ENCODE results near the gene SPATC1L.
"Not testable (repeated sequence)": the region's sequence is repeated elsewhere in the genome, so short reads cannot be mapped to it uniquely, and the experiment has no call there.

SPATC1L gene

GRCh38 chr21:46181436-46181835 lies 2.8 kb downstream of the SPATC1L start:
- H3K9ac ChIP-seq: no peak overlapping the region
- H3K79me2 ChIP-seq: no peaks in the 10 kb centered on the region
- no peak overlapping the region for H2AFZ ChIP-seq
- no peak for TF ChIP-seq CTCF (IDR thresholded peaks at IDR 0.05)
- no peak overlapping the region for H3K4me3 ChIP-seq (ENCODE audit: low read depth, low read length)
- no peaks in the 10 kb centered on the region for H3K27me3 ChIP-seq (ENCODE audit: control insufficient read depth, insufficient read depth, low read length)
- no peaks in the 10 kb centered on the region for H3K4me1 ChIP-seq
- H3K9me3 ChIP-seq (ENCODE audit: control insufficient read depth, low read length): no peaks in the 10 kb centered on the region
- H3K4me2 ChIP-seq (ENCODE audit: low read length): no peak overlapping the region
- no peaks in the 10 kb centered on the region for H3K36me3 ChIP-seq (ENCODE audit: control insufficient read depth, insufficient read depth, low read length)
- H3K27ac ChIP-seq: no peak overlapping the region

DNA sequence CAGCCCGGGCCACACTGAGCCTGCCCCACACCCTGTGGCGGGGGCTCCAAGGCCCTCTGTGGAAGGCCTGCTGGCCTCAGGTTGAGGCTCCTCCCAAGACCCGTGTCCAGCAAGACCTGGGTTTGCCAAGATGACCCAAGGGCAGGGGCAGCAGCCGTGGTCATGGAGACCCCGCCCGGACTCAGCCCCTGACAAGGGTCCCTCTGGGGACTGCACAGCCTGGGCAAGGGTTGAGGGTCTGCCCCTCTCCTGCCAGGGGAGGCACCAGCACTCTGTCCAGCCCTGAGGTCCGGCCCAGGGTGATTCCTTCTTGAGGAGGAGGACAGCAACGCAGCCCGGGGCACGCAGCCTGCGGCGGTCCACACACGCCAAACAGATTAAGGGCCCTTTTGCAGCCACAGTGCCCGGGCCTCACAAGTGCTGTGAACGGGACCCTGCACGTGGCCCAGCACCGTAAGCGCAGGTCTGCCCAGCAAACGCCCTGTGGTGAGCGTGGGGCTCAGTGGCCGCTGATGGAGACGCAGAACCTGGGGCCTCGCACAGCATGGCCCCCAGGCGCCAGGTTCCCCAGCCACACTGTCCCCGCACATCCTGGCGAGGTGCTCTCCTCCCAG lies 3.4 kb downstream of the SPATC1L start:
- Histone ChIP-seq H3K27me3 (ENCODE audit: control insufficient read depth, insufficient read depth, low read length) (no peaks in the 10 kb centered on the region), H3K27ac (no peak overlapping the region), H3K9me3 (ENCODE audit: control insufficient read depth, low read length) (no peaks in the 10 kb centered on the region), H3K36me3 (ENCODE audit: control insufficient read depth, insufficient read depth, low read length) (no peaks in the 10 kb centered on the region), H3K4me2 (ENCODE audit: low read length) (no peak overlapping the region), H2AFZ (no peak overlapping the region), H3K4me3 (ENCODE audit: low read depth, low read length) (no peak overlapping the region), H3K9ac (no peak overlapping the region), H3K4me1 (no peaks in the 10 kb centered on the region), H3K79me2 (no peaks in the 10 kb centered on the region)
- no peak for TF ChIP-seq CTCF (IDR thresholded peaks at IDR 0.05)

DNA sequence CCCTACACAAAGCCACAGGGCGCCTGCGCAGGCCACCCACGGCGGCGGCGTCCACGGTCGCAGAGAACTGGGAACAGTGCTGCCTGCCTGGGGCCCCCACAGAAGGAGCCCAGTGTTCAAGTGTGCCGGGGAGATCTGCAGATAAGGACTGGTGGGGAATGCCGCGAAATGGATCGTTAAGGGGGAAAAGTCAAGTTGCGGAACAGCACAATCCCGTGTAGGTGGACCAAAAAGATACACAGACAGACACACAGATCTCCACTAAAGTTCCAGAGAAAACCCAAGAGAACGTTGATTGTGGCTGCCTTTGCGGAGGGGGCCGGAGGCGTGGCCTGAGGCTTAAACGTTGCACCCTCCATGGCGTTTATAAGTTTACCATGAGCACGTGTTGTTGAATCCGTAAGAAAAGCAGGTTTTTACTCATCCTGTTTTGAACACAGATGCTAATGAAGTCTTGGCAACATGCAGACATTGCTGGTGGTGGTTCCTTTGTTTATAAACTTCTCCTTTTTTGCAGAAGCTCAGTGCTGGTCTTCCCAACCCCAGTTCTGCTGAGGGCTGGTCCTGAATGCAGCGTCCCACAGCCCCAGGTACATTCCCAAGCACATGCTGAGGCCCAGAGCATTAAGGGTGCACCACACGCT lies 4.1 kb downstream of the SPATC1L start:
- H3K9ac ChIP-seq: no peak overlapping the region
- no peaks in the 10 kb centered on the region for H3K9me3 ChIP-seq (ENCODE audit: control insufficient read depth, low read length)
- no peak for TF ChIP-seq CTCF (IDR thresholded peaks at IDR 0.05)
- no peak overlapping the region for H3K4me3 ChIP-seq (ENCODE audit: low read depth, low read length)
- no peaks in the 10 kb centered on the region for H3K79me2 ChIP-seq
- H3K36me3 ChIP-seq (ENCODE audit: control insufficient read depth, insufficient read depth, low read length): no peaks in the 10 kb centered on the region
- H3K4me1 ChIP-seq: no peaks in the 10 kb centered on the region
- H3K4me2 ChIP-seq (ENCODE audit: low read length): no peak overlapping the region
- H3K27me3 ChIP-seq (ENCODE audit: control insufficient read depth, insufficient read depth, low read length): no peaks in the 10 kb centered on the region
- no peak overlapping the region for H3K27ac ChIP-seq
- no peak overlapping the region for H2AFZ ChIP-seq

DNA sequence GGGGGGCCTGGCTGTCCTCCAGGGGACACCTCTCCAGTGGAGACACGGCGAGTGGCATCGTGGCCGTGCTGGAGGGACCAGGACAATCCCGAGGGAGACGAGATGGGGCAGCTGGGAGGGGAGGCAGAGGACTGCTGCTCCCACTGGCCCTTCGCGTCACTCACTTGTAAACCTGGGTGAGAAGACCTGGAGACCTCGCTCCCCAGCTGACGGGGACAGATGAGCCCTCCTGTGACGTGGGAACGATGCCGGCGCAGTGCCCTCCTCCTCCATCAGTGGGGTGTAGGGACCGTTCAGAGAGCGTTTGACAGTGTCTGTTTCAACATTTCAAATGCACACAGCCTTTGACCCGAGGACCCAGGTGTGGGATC lies 4.6 kb downstream of the SPATC1L start:
- H3K27me3 ChIP-seq (ENCODE audit: control insufficient read depth, insufficient read depth, low read length): no peaks in the 10 kb centered on the region
- H2AFZ ChIP-seq: no peak overlapping the region
- H3K9ac ChIP-seq: no peak overlapping the region
- H3K36me3 ChIP-seq (ENCODE audit: control insufficient read depth, insufficient read depth, low read length): no peaks in the 10 kb centered on the region
- H3K9me3 ChIP-seq (ENCODE audit: control insufficient read depth, low read length): no peaks in the 10 kb centered on the region
- TF ChIP-seq CTCF (IDR thresholded peaks at IDR 0.05): no peak
- H3K4me3 ChIP-seq (ENCODE audit: low read depth, low read length): no peak overlapping the region
- H3K4me2 ChIP-seq (ENCODE audit: low read length): no peak overlapping the region
- H3K4me1 ChIP-seq: no peaks in the 10 kb centered on the region
- no peaks in the 10 kb centered on the region for H3K79me2 ChIP-seq
- no peak overlapping the region for H3K27ac ChIP-seq

DNA sequence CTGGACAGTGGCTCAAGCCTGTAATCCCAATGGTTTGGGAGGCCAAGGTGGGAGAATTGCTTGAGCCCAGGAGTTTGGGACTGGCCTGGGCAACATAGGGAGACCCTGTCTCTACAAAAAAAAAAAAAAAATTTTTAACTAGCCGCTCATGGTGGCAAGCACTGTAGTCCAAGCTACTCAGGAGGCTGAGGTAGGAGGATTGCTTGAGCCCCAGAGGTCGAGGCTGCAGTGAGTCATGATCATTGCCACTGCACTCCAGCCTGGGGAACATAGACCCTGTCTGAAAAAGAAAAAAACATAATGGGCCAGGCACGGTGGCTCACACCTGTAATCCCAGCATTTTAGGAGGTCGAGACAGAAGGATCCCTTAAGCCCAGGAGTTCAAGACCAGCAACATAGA lies 5.3 kb downstream of the SPATC1L start:
- Histone ChIP-seq H3K4me2 (ENCODE audit: low read length) (no peak overlapping the region), H3K79me2 (no peaks in the 10 kb centered on the region), H3K27ac (no peak overlapping the region), H3K9me3 (ENCODE audit: control insufficient read depth, low read length) (no peaks in the 10 kb centered on the region), H2AFZ (no peak overlapping the region), H3K4me3 (ENCODE audit: low read depth, low read length) (no peak overlapping the region), H3K4me1 (no peaks in the 10 kb centered on the region), H3K27me3 (ENCODE audit: control insufficient read depth, insufficient read depth, low read length) (no peaks in the 10 kb centered on the region), H3K36me3 (ENCODE audit: control insufficient read depth, insufficient read depth, low read length) (no peaks in the 10 kb centered on the region), H3K9ac (no peak overlapping the region)
- no peak for TF ChIP-seq CTCF (IDR thresholded peaks at IDR 0.05)

DNA sequence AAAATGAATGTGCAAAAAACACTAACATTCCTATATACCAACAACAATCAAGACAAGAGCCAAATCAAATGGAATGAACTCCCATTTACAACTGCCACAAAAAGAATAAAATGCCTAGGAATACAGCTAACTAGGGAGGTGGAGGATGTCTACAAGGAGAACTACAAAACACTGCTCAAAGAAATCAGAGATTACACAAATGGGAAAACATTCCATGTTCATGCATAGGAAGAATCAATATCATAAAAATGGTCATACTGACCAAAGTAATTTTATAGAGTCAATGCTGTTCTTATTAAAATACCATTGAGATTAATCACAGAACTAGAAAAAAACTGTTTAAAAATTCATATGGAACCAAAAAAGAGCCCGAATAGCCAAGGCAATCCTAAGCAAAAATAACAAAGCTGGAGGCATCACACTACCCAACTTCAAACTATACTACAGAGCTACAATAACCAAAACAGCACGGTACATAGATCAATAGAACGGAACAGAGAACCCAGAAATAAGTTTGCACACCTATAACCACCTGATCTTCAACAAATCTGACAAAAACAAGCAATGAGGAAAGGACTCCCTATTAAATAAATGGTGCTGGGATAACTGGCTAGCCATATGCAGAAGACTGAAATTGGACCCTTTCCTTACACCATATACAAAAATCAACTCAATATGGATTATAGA lies 7.7 kb downstream of the SPATC1L start:
- not testable (repeated sequence) for H3K9me3 ChIP-seq (ENCODE audit: control insufficient read depth, low read length); H3K27me3 ChIP-seq (ENCODE audit: control insufficient read depth, insufficient read depth, low read length); H3K4me1 ChIP-seq; H3K36me3 ChIP-seq (ENCODE audit: control insufficient read depth, insufficient read depth, low read length); H3K79me2 ChIP-seq; H3K27ac ChIP-seq; H3K9ac ChIP-seq; H2AFZ ChIP-seq; H3K4me3 ChIP-seq (ENCODE audit: low read depth, low read length); H3K4me2 ChIP-seq (ENCODE audit: low read length)
